Measurements from ENCODE around the gene SUSD4.

DNA sequence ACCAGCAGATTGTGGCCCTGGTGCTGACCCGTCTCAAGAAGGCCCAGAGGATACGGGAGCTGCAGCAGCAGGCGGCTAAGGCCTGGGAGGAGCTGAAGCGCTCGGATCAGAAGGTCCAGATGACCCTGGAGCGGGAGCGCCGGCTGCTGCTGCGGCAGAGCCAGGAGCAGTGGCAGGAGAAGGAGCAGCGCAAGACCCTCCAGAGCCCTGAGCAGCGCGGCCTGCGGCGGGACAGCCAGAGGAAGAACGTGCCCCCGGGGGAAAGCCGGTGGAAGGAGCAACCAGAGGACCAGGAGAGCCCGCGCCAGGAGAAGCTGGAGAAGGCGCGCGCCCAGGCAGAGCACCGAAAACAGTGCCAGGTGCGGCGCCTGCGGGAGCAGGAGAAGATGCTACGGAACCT lies 30.3 kb upstream of the SUSD4 start:
- no peak for TF ChIP-seq CTCF (conservative IDR thresholded peaks at IDR 0.05; ENCODE audit: low read length)
- no peak for TF ChIP-seq EZH2phosphoT487 (IDR thresholded peaks at IDR 0.05; ENCODE audit: borderline replicate concordance)
